Measurements from ENCODE around the gene GSDMA.

GRCh38 chr17:39965017-39965699 is 2.4 kb downstream of the GSDMA start:
- TF ChIP-seq, protein P1, sequence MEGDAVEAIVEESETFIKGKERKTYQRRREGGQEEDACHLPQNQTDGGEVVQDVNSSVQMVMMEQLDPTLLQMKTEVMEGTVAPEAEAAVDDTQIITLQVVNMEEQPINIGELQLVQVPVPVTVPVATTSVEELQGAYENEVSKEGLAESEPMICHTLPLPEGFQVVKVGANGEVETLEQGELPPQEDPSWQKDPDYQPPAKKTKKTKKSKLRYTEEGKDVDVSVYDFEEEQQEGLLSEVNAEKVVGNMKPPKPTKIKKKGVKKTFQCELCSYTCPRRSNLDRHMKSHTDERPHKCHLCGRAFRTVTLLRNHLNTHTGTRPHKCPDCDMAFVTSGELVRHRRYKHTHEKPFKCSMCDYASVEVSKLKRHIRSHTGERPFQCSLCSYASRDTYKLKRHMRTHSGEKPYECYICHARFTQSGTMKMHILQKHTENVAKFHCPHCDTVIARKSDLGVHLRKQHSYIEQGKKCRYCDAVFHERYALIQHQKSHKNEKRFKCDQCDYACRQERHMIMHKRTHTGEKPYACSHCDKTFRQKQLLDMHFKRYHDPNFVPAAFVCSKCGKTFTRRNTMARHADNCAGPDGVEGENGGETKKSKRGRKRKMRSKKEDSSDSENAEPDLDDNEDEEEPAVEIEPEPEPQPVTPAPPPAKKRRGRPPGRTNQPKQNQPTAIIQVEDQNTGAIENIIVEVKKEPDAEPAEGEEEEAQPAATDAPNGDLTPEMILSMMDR (IDR thresholded peaks at IDR 0.05): no peak
- TF ChIP-seq POLR2A (IDR thresholded peaks at IDR 0.05) (no peak), POLR2AphosphoS5 (IDR thresholded peaks at IDR 0.05) (no peak)

Measured in suprapubic skin (tissue), 4 donors.